ENCODE results near the gene PDGFA.

The PDGFA gene

DNA sequence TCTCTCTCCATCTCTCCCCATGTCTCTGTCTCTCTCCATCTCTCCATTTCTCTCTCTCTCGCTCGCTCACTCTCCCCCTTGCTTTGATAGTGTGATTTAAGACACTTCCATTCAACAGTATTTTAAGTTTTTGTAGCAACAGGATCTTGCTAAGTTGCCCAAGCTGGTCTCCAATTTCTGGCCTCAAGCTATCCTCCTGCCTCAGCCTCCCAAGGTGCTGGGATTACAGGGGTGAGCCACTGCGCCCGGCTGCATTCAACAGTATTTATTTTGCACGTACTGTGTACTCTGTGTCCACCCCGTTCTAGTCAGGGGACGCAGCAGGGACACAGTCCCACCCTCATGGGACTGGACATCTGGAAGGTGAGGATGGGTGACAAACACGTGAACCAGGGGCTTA is 14.4 kb upstream of the PDGFA start:
- DNase-seq = no peak

DNA sequence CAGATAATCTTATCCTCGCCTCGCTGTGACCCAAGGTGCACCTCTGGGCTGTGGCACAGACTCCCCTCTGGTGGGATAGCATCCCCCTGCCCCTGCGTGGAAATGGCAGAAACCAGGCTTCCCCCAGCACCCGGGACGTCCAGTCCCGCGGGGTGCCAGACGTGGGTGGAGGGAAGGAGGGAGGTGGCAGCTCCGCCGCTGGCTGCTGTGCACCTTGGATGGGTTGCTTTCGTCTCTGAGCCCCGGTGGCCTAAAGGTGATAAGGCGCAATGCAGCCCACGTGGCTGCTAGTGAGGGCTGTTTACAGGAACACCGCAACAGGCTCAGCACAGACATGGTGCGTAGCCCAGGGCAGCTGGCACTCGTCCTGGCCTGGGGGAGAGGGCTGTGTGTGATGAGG is 13.6 kb upstream of the PDGFA start:
- DNase-seq = no peak

DNA sequence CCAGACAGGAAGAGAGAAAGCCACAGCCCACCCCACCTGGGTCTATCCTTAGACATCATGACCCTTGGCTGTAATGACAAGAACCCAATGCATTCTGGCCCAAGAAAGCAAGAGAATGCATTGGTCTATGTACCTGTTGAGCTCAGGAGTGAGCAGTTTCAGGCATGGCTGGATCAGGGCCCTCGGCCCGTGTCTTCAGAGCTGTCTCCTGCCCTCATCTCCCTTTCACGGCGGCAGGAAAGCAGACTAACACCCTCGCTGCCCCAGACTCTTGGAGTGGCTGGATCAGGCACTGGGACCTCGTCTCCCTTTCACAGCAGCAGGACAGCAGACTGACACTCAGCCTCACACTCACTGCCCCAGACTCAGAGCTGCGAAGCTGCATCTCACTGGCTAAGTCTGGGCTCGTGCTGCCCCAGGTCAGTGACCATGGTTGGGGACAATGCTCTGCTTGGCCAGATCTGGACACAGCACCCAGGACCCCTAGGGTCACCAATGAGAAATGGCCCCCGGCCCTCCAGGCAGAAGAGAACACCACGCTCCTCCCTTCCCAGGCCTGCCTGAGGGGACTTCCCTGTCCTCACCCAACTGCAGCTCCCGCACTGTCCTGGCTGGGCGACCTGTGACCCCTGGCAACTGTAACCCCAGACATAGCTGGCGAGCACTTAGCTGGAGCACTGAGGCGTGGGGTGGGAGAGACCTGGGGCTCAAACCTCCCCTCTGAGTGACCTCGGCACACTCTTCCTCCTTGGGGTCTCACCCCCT is 12.9 kb upstream of the PDGFA start:
- no peak for DNase-seq

DNA sequence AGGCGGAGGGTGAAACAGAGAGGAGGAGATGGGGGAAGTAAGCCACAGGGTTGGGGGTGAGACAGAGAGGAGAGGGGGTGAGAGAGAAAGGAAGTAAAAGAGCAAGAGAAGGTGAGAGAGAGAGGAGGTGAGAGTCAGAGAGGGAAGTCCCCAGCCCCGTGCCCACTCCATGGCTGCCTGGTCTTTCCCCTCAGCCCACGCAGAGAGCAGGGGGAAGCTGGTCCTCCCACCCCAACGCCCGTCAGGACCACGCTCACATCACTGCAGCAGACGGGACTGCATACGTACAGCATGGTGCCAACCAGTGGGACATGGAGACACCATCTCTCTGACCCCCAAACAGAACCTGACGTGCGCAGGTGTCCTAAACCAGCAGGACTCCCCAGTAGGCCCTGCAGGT is 12.1 kb upstream of the PDGFA start:
- no peak for DNase-seq

DNA sequence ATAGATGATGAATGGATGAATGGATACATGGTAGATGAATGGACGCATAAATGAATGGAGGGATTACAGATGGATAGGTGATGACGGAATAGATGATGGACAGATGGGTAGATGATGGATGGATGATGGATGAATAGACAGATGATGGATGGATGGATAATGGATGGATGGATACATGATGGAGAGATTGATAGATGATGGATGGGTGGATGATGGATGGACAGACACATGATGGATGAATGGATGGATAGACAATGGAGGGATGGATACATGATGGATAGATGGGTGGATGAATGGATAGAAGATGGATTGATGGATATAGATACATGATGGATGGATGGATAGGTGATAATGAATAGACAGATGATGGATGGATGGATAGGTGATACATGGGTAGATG is 8.8 kb upstream of the PDGFA start:
- DNase-seq = no peak

DNA sequence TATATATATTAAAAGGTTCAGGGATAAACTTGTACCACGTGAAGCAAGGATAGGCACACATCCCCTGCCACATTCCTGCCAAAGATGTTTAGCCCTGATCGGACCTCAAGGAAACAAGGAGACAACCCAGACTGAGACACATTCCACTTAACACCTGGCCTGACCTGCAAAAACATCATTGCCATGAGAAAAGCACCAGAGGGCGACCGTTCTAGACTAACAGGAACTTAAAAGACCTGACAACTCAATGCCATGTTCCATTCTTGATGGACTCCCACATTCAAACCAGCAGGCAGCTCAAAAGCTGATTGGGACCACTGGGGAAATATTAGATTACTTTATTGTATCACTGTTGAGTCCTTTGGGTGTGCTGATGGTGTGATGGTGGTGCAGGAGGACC is 8.1 kb upstream of the PDGFA start:
- no peak for DNase-seq

DNA sequence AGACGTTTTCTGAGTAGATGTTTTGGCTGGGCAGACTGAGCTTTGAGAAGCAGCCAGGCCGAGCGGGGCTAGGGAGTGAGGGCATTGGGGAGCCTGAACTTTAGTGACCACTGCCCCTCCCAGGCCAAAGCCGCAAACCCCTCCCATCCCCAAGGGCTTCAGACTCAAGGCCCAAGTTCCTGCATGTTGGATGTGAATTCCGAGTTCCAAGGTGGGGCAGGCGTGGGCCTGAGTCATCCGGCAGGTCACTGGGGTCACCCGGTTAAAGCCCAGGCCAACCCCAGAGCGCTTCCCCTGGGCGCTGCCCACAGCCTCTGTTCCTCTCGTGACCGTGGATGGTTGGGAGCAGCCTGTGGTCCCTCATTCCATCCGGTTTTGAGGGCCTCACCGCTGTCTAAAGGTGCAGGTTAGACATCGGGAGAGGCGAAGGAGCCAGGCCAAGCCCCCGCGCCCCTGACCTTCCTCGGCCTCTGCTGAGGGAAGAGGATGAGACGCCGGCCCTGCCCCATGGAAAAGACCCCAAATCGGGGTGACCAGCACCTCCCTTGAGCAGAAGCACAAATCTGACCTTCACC is 6.9 kb upstream of the PDGFA start:
- DNase-seq = no peak

DNA sequence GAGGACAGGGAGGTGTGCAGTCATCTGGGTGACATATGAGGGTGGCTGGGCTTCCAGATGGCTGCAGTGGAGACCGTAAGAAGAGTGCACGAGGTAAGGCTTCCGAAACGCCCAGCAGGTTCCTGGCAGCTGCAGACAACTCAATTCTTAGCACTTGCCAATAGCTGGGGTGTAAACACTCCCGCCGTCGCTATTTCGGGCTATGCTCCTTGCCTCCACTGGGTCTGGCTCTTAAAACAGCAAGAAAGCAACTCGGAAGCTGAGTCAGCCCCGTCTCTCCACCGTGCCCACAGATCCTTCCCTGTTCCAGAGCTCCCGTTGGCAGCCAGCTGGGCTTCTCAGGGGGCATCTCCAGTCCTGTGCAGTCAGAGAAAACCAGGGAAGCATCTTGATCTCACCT is 6.1 kb upstream of the PDGFA start:
- no peak for DNase-seq

DNA sequence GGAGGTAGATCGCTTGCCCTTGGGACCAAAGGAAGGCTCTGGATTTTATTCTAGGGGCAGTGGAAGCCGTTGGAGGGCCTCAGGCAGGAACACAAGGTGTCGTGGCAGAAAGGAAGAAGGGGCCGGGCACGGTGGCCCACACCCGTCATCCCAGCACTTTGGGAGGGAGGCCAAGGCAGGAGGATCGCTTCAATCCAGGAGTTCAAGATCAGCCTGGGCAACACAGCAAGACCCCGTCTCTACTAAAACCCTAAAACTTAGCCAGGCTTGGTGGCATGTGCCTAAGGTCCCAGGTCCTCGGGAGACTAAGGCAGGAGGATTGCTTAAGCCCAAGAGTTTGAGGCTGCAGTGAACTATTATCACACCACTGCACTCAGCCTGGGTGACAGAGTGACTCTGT is 5.2 kb upstream of the PDGFA start:
- no peak for DNase-seq

DNA sequence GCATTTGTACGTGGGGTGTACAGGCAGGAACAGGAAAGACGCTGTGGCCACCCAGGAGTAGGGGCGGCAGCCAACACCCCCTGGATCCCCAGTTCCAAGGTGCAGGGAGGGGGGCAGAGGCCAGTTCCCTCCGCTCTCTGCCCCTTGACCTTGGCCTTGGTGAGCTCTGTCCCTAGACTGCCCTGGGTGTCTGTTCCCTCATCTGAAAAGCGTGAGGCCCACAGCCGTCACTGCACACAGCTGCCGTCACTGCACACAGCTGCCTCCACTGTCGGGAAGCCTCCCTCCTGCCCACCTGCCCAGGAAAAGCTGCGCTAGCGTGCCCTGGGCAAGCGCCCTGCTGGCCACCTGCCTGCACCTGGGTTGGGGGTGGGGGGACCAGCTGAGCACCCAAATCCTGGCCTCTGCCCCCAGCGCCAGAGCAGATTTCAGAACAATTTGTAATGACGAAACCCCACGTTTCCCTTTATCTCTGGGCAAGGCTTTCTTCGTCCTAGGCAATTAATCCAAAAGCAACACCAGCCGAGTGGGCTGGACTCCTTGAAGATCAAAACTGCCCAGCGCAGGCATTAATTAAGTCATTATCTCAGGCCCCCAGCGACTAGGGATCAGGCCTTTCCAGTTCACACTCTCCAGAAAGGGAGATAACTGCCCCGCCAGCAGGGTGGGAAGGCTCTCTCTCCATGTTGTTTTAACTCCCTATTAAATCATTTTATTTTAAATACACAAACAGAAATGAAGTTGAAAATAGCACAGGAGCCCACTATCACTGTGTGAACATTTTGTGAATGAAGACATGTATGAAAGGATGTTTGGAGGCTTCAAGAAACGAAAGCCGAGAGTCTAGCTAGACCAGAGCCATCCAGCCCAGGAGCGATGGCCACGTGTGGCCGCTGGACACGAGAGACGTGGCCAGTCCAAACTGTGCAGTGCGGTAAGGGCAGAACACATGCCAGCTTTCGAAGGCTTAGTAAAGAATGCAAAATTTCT is 4.0 kb upstream of the PDGFA start:
- no peak for DNase-seq

DNA sequence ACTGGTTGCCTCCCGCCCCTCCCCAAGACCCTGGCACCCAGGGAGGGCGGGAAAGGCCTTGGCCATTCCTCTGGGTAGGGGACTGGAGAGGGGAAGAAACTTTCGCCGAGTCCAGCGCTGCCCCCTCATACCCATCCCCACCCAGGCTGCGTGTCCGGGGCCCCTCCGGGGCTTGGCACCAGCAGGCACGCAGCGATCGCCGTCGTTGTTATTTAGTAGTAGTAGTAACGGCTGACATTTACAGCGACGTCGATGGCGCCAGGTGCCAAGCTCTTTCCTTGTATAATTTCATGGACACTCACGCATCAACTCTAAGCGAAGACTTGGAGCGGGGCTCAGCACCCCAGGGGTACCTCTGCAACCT is 3.3 kb upstream of the PDGFA start:
- DNase-seq = no peak

DNA sequence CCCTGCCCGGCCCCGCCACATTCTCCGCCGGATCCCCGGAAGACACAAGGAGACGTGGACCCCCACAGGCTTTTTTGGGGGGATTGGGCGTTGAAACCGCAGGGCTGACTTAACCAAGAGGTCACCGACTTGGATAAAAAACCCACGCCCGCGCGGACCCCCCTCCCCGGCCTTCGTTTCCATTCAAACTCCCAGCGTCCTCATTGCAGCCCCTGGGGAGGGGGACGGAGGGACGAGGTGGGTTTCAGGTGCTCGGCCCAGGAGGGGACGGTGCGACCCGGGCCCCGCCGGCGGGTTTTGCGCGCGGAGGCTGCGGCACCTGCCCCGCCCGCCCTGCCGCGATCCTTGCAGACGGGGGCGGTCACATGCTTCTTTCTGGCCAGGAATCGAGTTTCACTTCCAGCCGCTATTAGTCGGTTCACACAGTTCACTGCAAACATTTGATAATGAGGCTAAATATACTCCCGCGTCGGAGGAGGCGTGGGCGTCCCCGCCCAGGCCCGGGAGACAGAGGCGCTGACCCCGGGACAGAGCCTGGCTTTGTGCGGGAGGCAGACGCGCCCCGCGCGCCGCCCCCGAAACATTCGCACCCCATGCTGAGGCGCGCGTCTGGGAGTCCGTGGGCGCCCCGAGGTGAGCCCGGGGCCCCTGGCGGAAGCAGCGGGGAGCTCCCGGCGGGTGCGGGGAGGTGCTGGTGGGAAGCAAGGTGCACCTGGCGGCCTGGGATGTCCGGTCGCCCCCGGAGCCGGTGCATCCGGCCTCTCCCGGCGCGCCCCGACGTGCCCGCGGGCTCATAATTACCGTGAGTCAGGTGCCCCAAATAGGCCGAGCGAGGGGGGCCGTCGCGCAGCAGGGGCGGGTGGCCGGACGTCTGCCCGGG is 2.7 kb upstream of the PDGFA start:
- DNase-seq = no peak

DNA sequence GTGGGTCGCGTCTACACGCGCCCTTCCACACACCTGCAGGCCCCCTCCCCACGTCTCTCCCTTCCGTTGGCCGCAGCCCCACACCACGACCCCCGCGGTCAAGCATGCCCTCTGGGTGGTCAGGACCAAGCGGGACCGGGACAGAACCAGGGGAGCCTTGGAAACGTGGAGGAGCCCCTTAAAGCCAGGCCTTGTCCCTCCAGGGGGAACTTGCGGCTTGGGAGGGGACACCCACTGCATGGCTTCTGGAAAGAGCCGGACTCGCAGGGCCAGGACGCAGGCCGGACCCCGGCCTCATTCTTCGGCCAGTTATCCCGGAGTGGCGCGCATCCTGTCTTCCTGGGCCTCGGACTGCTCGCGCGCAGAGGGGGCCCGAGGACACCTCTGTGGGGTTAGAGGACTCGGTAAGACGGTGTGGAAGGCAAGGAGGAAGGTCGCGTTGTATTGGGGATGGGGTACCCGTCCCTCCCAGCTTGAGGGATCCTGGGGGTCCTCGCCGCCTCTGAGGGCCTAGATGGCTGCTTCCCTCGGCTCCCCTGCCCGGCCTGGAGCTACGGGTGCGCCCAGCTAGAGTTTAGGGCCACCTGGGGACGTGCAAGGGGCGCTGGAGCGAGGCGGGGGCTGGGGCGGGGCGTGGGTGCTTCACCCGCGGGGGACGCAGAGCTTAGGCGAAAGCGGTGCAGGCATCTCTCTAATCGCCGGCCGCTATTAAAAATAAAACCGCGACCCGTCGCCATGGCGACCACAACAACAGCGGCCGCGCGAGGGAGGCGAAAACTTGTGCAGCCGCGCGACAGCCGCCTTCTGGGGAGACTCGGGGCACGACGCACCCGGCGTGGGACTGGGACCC is 1.8 kb upstream of the PDGFA start:
- no peak for DNase-seq

DNA sequence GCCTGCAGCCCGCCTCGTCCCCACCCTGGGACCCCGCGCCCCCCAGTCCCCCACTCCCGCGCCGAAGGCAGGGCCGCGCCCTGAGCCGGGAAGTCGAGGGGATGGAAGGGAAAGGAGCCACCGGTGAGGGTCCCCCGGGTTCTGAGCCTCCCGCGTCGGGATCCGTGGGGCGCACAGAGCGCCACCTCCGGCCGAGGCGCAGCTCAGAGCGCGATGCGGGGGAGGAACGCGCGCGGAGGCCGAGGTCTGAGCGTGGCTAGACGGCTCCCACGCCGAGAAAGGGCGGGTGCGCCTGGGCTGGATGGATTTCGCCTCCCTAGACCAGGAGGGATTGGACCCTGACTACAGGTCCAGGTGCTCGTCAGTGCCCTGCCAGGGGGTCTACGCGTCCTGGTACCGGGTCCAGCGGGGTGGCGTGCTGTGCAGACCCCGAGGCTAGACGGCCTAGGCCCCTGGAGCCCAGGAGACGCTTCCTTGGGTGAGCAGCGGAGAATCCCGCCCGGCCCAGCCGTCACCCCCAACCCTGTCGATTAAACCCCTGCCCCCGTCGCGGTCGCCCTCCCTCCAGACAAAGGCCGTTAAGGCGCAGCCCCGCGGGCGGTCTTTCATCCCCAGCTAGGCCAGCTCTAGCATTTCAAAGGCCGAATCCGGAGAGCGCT is 986 bp upstream of the PDGFA start:
- no peak for DNase-seq

DNA sequence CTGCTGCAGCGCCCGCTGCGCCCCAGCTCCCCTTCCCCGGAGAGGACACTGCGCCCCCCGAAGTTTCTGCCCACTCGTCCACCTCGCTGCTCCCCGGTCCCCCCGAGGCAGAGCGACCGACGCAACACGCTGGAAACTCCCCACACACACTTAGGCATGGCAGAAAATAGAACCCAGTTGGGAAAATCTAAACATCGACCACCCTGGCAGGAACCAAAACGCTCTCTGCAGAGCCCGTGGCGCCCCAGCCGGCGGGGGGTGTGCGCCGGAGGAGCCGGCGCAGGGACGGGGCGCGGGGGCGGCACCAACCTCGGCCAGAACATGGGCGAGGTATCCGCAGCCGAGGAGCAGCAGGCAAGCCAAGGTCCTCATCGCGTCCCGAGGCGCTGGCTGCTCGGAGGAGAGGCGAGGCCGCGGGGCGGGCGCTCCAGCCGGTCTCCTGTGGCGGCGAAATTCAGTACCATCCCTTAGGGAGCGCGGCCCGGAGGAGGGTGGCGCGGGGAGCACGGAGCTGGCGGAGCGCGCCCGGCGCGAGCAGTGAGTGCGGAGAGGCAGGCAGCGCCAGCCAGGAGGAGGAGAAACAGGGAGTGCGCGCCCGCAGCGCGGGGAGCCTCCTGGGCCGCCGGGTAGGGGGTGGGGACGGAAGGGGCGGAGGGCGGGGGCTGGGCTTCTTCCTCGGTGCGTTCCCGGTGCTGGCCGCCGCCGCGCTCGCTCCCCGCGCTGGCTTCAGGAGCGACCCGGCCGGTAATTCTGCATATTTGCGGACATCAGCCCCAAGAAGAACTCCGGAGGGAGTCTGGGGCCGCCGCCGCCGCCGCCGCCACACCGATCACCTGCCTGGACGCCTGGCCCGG is 789 bp downstream of the PDGFA start:
- peak; percentile 43 for DNase-seq

DNA sequence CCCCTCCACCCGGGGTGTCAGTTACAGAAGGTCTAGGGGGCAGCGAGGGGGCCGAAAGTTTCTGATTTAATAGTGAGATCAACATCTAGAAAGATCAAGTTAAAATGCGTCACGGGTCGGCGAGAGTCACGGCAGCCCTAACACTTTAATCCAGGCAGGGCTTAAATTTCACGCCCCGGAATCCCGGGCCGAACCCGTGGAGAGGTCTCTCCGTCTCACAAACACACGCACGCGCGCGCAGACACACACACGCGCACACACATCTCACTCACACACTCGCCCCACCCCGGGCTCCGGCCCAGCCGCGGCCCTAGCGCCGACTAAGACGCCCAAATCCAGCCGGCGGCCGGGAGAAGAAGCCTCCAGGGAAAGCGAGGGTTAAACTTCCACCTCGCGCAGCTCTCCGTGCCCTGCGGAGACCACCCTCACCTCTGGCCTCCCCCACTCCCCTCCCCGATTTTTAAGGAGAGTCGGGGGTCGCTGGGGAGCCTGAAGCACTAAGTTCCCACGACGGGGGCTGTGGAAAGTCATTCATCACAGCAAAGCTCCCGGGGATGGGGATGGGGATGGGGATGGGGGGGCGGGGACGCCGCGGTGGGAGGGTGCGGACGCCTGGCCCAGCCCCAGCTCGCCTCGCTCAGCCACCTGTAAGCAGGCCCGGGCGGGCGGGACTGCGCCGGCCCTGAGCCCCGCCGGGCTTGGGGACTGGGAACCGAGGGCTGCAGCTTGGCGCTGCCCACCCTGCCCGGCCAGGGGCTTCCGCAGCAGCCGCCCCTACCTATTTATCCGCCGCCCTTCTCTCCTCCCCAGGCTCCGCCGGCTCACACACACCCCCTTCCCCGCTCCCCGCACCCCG is 1.6 kb downstream of the PDGFA start:
- DNase-seq = no peak

DNA sequence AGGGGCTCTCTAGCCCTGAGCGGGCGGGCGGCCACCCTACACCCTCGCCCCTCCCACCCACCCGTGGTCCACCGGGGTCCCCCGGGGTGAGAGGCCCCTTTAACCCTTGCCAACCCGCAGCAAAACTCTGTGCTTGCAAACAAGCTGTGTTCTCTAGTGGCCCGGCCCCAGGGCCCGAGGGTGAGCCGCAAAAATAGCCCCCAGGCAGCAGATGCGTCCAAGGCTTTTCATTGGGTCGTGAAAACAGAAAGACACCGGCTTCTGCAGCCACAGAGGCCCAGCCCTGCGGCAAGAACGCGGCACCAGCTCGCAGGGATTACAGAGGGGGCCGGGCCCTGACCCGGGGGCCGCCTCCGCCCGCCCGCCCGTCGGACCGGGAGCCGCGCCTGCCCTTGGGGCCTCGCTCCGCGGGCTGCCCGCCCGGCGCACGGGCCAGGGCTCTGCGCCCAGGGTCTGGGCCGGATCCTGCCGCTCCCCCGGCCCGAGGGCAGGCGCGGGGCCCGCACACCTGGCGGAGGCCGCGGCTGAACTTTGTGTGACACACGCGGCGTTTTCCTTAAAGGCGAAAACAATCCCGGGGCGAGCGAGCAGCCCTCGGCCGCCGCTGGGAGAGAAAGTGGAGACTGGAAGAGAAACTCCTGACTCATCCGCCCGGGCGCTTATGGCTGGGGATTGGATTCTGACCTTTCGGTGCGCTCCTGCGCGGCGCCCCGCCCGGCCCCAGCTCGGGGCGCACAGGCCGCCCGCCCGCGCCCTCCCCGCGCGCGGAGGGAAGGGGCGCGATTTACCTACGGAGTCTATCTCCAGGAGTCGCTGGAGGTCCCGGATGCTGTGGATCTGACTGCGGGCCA is 2.8 kb downstream of the PDGFA start:
- no peak for DNase-seq

DNA sequence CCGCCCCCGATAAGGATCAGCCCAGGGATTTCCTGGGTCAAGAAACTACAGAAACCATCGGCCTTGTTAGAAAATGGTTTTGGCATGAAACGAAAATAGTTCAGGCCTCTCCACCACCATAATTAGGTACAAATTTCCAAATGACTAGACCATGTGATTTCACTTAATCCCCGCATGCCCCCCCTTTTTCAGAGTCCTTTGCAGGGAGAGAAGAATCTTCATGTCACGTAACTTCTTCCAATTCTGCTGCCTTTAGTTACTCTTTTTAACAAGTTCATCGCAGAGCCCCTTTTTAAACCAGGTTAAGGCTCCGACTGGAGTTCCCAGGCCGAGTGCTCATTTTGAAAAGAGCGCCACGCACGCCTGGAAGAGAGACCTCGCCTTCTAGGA is 3.4 kb downstream of the PDGFA start:
- no peak for DNase-seq
